GM12873 (cell line): ENCODE measurements around the gene RBL1.

Experiments
- TF ChIP-seq, protein P1 (sequence below): IDR thresholded peaks from 2 replicates; pipeline ENCODE4 v1.5.1; 2012; ENCODE audit warnings: low read depth, mild to moderate bottlenecking, moderate library complexity, low read length, control low read depth; ENCODE audit not compliant: insufficient read depth; ENCODE audit errors: missing control alignments

The RBL1 gene

DNA sequence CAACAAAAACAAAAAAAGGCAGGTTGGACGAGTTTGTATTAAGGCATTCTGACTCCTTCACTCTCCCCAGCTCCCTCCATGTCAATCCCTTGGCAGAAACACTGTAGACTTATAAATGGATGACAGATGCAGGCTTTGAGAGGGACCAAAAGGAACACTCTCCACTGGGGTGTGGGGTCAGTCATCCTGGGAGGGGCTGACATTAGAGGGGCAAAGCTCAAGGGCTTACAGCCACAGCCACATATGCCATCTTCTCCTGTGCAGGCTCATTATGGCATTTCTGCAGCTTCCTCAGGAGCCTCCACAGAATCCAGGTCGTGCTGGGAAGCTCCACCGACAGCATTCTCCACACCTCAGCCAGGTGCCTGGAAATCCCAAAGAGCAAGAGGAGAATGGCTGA is 33.0 kb upstream of the RBL1 start:
- TF ChIP-seq, protein P1, sequence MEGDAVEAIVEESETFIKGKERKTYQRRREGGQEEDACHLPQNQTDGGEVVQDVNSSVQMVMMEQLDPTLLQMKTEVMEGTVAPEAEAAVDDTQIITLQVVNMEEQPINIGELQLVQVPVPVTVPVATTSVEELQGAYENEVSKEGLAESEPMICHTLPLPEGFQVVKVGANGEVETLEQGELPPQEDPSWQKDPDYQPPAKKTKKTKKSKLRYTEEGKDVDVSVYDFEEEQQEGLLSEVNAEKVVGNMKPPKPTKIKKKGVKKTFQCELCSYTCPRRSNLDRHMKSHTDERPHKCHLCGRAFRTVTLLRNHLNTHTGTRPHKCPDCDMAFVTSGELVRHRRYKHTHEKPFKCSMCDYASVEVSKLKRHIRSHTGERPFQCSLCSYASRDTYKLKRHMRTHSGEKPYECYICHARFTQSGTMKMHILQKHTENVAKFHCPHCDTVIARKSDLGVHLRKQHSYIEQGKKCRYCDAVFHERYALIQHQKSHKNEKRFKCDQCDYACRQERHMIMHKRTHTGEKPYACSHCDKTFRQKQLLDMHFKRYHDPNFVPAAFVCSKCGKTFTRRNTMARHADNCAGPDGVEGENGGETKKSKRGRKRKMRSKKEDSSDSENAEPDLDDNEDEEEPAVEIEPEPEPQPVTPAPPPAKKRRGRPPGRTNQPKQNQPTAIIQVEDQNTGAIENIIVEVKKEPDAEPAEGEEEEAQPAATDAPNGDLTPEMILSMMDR: no peak

- TF ChIP-seq, protein P1: no peak
These were observed 27.6 kb upstream of the RBL1 start for GRCh38 chr20:37123441-37123840.

DNA sequence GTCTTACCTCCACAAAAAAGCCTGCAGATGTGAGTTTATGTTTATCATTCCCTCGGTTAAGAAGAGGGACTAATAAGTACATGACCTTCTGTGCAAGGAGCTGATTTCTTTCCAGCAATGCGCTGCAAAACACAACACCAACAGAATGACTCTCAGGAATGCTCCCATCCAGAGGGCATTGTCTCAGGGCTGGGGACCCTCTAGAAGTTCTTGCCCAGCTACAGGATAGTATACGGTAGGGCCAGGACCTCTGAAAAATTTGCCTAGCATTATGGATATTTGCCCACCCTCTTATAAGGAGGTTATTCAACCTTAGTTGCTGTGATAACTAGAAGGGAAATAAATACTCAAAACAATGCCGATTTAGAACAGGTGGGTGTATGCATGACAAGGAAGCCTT is 24.7 kb upstream of the RBL1 start:
- TF ChIP-seq, protein P1: no peak

DNA sequence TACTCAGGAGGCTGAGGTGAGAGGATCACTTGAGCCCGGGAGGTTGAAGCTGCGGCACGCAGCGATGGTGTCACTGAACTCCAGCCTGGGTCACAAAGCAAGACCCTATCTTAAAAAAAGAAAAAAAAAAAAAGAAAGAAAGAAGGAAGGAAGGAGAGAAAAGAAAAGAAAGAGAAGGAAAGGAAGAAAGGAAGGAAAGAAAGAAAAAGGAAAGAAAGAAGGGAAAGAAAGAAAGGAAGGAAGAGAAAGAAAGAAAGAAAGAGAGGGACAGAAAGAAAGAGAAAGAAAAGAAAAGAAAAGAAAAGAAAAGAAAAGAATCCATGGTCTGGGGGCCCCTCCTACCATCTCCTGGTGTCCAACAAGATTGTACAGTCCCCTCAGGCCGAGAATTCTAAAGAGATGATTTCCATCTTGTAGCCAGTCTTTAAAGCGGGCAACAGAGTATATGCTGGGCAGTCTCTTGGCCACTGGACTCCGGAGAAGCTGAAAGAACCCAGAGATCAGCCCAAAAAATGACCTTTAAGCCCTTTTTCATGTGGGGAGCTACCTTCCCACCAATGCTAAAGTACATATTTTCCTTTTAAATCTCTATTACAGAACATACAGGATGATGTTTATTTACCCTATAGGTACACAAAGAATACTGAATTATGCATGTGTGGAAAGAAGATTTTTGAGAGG is 23.7 kb upstream of the RBL1 start:
- TF ChIP-seq, protein P1: no peak

DNA sequence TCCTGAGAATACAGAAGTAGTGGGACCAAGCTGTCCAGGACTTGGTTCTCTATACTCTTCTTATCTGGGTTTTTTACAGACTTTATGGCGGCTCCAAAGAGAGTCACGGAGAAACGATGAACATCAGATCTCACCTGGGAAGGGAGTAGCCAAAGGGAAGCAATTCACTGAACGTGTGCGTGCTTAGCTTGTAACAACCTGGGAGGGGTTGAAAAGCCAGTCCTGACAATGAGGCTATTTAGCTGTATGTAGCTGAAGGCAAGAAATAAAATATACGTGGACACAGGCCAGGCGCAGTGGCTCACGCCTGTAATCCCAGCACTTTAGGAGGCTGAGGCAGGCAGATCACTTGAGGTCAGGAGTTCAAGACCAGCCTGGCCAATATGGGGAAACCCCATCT is 18.2 kb upstream of the RBL1 start:
- TF ChIP-seq, protein P1: no peak

DNA sequence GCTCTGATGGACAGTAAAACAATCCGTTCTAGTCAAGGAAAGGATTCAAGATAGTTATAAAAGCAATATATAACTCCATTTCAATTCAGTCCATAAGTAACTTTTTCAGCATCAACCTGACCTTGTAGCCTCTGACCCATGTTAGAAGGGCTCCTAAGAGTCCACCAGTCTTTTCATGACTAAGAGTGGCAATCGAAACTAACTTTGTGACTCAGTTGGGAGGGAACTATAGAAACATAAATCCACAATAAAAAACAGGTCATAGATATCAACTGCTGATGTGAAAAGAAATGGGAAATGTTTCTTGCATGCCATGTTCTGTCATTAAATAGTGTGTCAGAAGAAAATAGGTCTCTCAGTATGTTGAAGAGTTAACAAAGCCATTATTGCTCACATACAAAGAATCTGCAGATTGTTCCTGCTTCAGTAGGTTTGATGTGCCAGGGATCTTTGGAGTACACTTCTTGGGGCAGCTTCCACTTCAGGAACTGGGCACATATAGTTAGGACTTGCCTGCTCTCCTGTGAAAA is 16.2 kb upstream of the RBL1 start:
- TF ChIP-seq, protein P1: no peak

- TF ChIP-seq, protein P1: no peak
These were observed 12.9 kb upstream of the RBL1 start for GRCh38 chr20:37108676-37109075.
